Stimulated activated naive CD8-positive, alpha-beta T cell treated with anti-CD3 and anti-CD28 coated beads, Interleukin-15, Interleukin-2, amounts not matched to agents 100 ng/mL and 50 ng/mL, for 24 hours (primary cell): ENCODE results near the gene DENND2A.

Source experiments
- H3K27ac Mint-ChIP-seq: one replicate; pipeline ENCODE4 v1.8.0; 2021; ENCODE audit warnings: mild to moderate bottlenecking, mixed read lengths
- H3K27me3 Mint-ChIP-seq: one replicate; pipeline ENCODE4 v1.8.0; 2021; ENCODE audit warnings: mixed read lengths
- H3K36me3 Mint-ChIP-seq: one replicate; pipeline ENCODE4 v1.8.0; 2021; ENCODE audit warnings: low read depth, mixed read lengths
- H3K4me1 Mint-ChIP-seq: one replicate; pipeline ENCODE4 v1.8.0; 2021; ENCODE audit warnings: low read depth, mixed read lengths
- H3K4me3 Mint-ChIP-seq: one replicate; pipeline ENCODE4 v1.8.0; 2021; ENCODE audit warnings: mild to moderate bottlenecking, mixed read lengths
- H3K9me3 Mint-ChIP-seq: one replicate; pipeline ENCODE4 v1.8.0; 2021; ENCODE audit warnings: mixed read lengths

DENND2A gene

GRCh38 chr7:140640727-140641523, at the start of gene DENND2A:
DENND2A (minus strand) TSS chr7:140640813; CDS start chr7:140602397, 38,416 bp downstream.
- H3K9me3 Mint-ChIP-seq, result no peaks in the 10 kb centered on the region
- H3K4me1 Mint-ChIP-seq, result peaks cover 17% of the 10 kb centered on the region
- H3K27ac Mint-ChIP-seq, result no peak within 1 kb of the TSS
- peak within 1 kb of the TSS; percentile 85 for H3K4me3 Mint-ChIP-seq
- peaks cover 60% of the 10 kb centered on the region for H3K27me3 Mint-ChIP-seq
- no peaks in the 10 kb centered on the region for H3K36me3 Mint-ChIP-seq

- Mint-ChIP-seq H3K4me1 (peaks cover 10% of the 10 kb centered on the region), H3K4me3 (no peak overlapping the region), H3K27me3 (no peaks in the 10 kb centered on the region)
Observed at GRCh38 chr7:140689199-140690152, 48.9 kb upstream of the DENND2A start.

GRCh38 chr7:140688341-140688740, 47.7 kb upstream of the DENND2A start:
- Mint-ChIP-seq H3K9me3 (no peaks in the 10 kb centered on the region), H3K27me3 (no peaks in the 10 kb centered on the region), H3K36me3 (peaks cover 21% of the 10 kb centered on the region), H3K4me1 (peaks cover 9% of the 10 kb centered on the region), H3K27ac (no peak overlapping the region), H3K4me3 (no peak overlapping the region)

More at GRCh38 chr7:140689199-140690152, 48.9 kb upstream of the DENND2A start:
- H3K9me3 Mint-ChIP-seq, result no peaks in the 10 kb centered on the region
- no peak overlapping the region for H3K27ac Mint-ChIP-seq
- H3K36me3 Mint-ChIP-seq, result peaks cover 13% of the 10 kb centered on the region

- H3K4me3 Mint-ChIP-seq, result no peak overlapping the region
- H3K36me3 Mint-ChIP-seq, result peaks cover 25% of the 10 kb centered on the region
- H3K27me3 Mint-ChIP-seq, result no peaks in the 10 kb centered on the region
- no peak overlapping the region for H3K27ac Mint-ChIP-seq
- no peaks in the 10 kb centered on the region for H3K9me3 Mint-ChIP-seq
- H3K4me1 Mint-ChIP-seq, result no peaks in the 10 kb centered on the region
Observed at GRCh38 chr7:140686921-140687320, 46.3 kb upstream of the DENND2A start.

GRCh38 chr7:140685407-140686087, 44.9 kb upstream of the DENND2A start:
- H3K36me3 Mint-ChIP-seq, result peaks cover 35% of the 10 kb centered on the region
- no peaks in the 10 kb centered on the region for H3K27me3 Mint-ChIP-seq
- no peak overlapping the region for H3K4me3 Mint-ChIP-seq
- H3K9me3 Mint-ChIP-seq, result no peaks in the 10 kb centered on the region
- H3K4me1 Mint-ChIP-seq, result no peaks in the 10 kb centered on the region
- no peak overlapping the region for H3K27ac Mint-ChIP-seq

GRCh38 chr7:140684066-140684950, 43.7 kb upstream of the DENND2A start:
- peaks cover 44% of the 10 kb centered on the region for H3K36me3 Mint-ChIP-seq
- no peak overlapping the region for H3K4me3 Mint-ChIP-seq
- H3K27me3 Mint-ChIP-seq, result no peaks in the 10 kb centered on the region
- no peaks in the 10 kb centered on the region for H3K4me1 Mint-ChIP-seq
- peak overlapping the region; percentile 49 for H3K27ac Mint-ChIP-seq
- no peaks in the 10 kb centered on the region for H3K9me3 Mint-ChIP-seq

- Mint-ChIP-seq H3K4me1 (no peaks in the 10 kb centered on the region), H3K36me3 (peaks cover 50% of the 10 kb centered on the region), H3K9me3 (no peaks in the 10 kb centered on the region), H3K27ac (no peak overlapping the region), H3K4me3 (no peak overlapping the region), H3K27me3 (no peaks in the 10 kb centered on the region)
Observed at GRCh38 chr7:140683657-140684056, 43.0 kb upstream of the DENND2A start.

GRCh38 chr7:140681766-140682165, 41.2 kb upstream of the DENND2A start:
- Mint-ChIP-seq H3K4me1 (no peaks in the 10 kb centered on the region), H3K9me3 (no peaks in the 10 kb centered on the region), H3K27me3 (no peaks in the 10 kb centered on the region), H3K27ac (no peak overlapping the region), H3K4me3 (no peak overlapping the region), H3K36me3 (peaks cover 58% of the 10 kb centered on the region)

- Mint-ChIP-seq H3K27me3 (no peaks in the 10 kb centered on the region), H3K4me1 (peaks cover 8% of the 10 kb centered on the region), H3K4me3 (no peak overlapping the region), H3K27ac (no peak overlapping the region), H3K9me3 (no peaks in the 10 kb centered on the region), H3K36me3 (peaks cover 58% of the 10 kb centered on the region)
Observed at GRCh38 chr7:140680886-140681285, 40.3 kb upstream of the DENND2A start.

GRCh38 chr7:140679186-140679585, 38.6 kb upstream of the DENND2A start:
- H3K4me3 Mint-ChIP-seq, result no peak overlapping the region
- H3K9me3 Mint-ChIP-seq, result no peaks in the 10 kb centered on the region
- H3K27ac Mint-ChIP-seq, result no peak overlapping the region
- H3K27me3 Mint-ChIP-seq, result no peaks in the 10 kb centered on the region
- H3K4me1 Mint-ChIP-seq, result peaks cover 24% of the 10 kb centered on the region
- H3K36me3 Mint-ChIP-seq, result peaks cover 51% of the 10 kb centered on the region

GRCh38 chr7:140678816-140679130, 38.2 kb upstream of the DENND2A start:
- H3K9me3 Mint-ChIP-seq, result no peaks in the 10 kb centered on the region
- H3K27me3 Mint-ChIP-seq, result no peaks in the 10 kb centered on the region
- H3K36me3 Mint-ChIP-seq, result peaks cover 46% of the 10 kb centered on the region
- H3K27ac Mint-ChIP-seq, result no peak overlapping the region
- H3K4me3 Mint-ChIP-seq, result no peak overlapping the region
- peaks cover 28% of the 10 kb centered on the region for H3K4me1 Mint-ChIP-seq

GRCh38 chr7:140678081-140678815, 37.6 kb upstream of the DENND2A start:
- Mint-ChIP-seq H3K36me3 (peaks cover 42% of the 10 kb centered on the region), H3K27me3 (no peaks in the 10 kb centered on the region), H3K9me3 (no peaks in the 10 kb centered on the region), H3K4me3 (no peak overlapping the region), H3K27ac (no peak overlapping the region), H3K4me1 (peaks cover 31% of the 10 kb centered on the region)

GRCh38 chr7:140677496-140677895, 36.9 kb upstream of the DENND2A start:
- Mint-ChIP-seq H3K9me3 (no peaks in the 10 kb centered on the region), H3K4me3 (no peak overlapping the region), H3K27me3 (no peaks in the 10 kb centered on the region), H3K27ac (no peak overlapping the region), H3K36me3 (peaks cover 42% of the 10 kb centered on the region), H3K4me1 (peaks cover 32% of the 10 kb centered on the region)
